GM18519 (cell line): Measurements from ENCODE around the gene ELAVL2.

Experiments used
- ATAC-seq: cut with Tn5 transposase; IDR thresholded peaks from one replicate; pipeline ENCODE4 v1.9.1; 2021; ENCODE audit warnings: mild to moderate bottlenecking, moderate library complexity; ENCODE audit not compliant: unreplicated experiment, low FRiP score

The ELAVL2 gene

GRCh38 chr9:23826120-23826629 is at the start of gene ELAVL2:
Gene ELAVL2 (minus strand): TSS chr9:23826240. CDS start chr9:23762234, 64,006 bp downstream.
- peak; percentile 73 for ATAC-seq

- no peak for ATAC-seq
These were observed 32.2 kb upstream of the ELAVL2 start for GRCh38 chr9:23858234-23858633.

- no peak for ATAC-seq
These were observed 30.0 kb upstream of the ELAVL2 start for GRCh38 chr9:23855873-23856604.

- ATAC-seq, result no peak
These were observed 24.9 kb upstream of the ELAVL2 start for GRCh38 chr9:23850690-23851629.

GRCh38 chr9:23850242-23850689 is 24.2 kb upstream of the ELAVL2 start:
- ATAC-seq, result no peak

- no peak for ATAC-seq
These were observed 23.5 kb upstream of the ELAVL2 start for GRCh38 chr9:23849379-23850035.

- ATAC-seq, result no peak
These were observed 16.6 kb upstream of the ELAVL2 start for GRCh38 chr9:23842565-23843129.

- no peak for ATAC-seq
These were observed 15.3 kb upstream of the ELAVL2 start for GRCh38 chr9:23841304-23841703.

- ATAC-seq, result no peak
These were observed 11.0 kb upstream of the ELAVL2 start for GRCh38 chr9:23837038-23837437.

GRCh38 chr9:23830929-23831730 is 5.1 kb upstream of the ELAVL2 start:
- ATAC-seq, result no peak

- ATAC-seq, result no peak
These were observed 4.4 kb upstream of the ELAVL2 start for GRCh38 chr9:23830476-23830805.

- ATAC-seq, result no peak
These were observed 3.8 kb upstream of the ELAVL2 start for GRCh38 chr9:23829580-23830475.

GRCh38 chr9:23825700-23826099 is 340 bp downstream of the ELAVL2 start:
- ATAC-seq, result no peak

GRCh38 chr9:23824830-23825591 is 1.0 kb downstream of the ELAVL2 start:
- ATAC-seq, result no peak

- no peak for ATAC-seq
These were observed 1.8 kb downstream of the ELAVL2 start for GRCh38 chr9:23823986-23824829.

GRCh38 chr9:23823269-23823668 is 2.8 kb downstream of the ELAVL2 start:
- ATAC-seq, result no peak
